Coronary artery (tissue), 2 donors: ENCODE results near the gene KCNN2.

ENCODE experiments used
- DNase-seq: peaks from one replicate; pipeline ENCODE4 v3.0.0-alpha.2; 2017; ENCODE audit warnings: low spot score
- H3K27ac ChIP-seq, 2 donors: fragments of 200-600 bp; sonication (generic); one replicate each; pipeline ENCODE4 v1.5.1; 2016 to 2019
- H3K4me3 ChIP-seq: fragments of 200-600 bp; sonication (generic); 2 replicates; pipeline ENCODE4 v1.5.1; 2016; ENCODE audit warnings: mild to moderate bottlenecking, moderate library complexity
- TF ChIP-seq, protein P1 (sequence below): fragments of 200-600 bp; sonication (generic); IDR thresholded peaks from one replicate; pipeline ENCODE4 v1.5.1; 2019; ENCODE audit warnings: antibody characterized with exemption

Gene KCNN2

DNA sequence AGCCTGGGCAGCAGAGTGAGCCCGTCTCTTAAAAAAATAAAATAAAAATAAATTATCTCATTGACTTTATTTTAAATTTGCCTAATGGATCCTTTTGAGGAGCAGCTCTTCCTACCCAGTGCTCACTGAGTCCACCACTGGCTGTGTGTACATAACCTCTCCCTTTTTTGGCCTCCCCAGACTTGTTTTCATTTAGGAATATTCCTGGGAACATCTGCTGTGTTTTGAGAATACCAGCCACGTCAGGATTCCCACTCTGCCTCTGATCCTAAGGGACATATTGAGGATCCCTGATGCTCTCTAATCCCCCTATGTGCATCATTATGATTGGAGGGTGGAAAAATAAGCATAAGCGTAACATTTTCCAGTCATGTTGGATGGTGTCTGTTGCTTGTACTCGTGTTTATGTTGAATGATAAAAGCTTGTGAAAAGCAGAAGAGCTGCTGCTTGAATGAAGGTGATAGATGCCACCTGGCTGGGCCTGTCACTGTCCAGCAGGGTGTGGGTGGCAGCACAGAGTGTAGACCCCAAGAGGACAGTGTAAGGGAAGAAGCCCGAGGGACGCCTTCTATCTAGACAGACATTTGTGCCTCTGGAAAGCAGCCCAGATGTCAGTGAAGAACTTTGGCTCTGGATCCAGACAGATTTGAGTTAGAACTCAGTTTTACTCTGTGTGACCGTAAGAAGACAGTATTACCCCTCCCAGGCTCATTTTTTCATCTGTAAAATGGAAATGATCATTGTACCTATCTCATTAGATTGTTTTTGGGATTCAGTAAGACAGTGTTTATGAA is 15.4 kb downstream of the KCNN2 start:
- TF ChIP-seq, protein P1, sequence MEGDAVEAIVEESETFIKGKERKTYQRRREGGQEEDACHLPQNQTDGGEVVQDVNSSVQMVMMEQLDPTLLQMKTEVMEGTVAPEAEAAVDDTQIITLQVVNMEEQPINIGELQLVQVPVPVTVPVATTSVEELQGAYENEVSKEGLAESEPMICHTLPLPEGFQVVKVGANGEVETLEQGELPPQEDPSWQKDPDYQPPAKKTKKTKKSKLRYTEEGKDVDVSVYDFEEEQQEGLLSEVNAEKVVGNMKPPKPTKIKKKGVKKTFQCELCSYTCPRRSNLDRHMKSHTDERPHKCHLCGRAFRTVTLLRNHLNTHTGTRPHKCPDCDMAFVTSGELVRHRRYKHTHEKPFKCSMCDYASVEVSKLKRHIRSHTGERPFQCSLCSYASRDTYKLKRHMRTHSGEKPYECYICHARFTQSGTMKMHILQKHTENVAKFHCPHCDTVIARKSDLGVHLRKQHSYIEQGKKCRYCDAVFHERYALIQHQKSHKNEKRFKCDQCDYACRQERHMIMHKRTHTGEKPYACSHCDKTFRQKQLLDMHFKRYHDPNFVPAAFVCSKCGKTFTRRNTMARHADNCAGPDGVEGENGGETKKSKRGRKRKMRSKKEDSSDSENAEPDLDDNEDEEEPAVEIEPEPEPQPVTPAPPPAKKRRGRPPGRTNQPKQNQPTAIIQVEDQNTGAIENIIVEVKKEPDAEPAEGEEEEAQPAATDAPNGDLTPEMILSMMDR: no peak
- Histone ChIP-seq H3K4me3 (no peak overlapping the region), H3K27ac (no peak overlapping the region)
- no peak for DNase-seq

DNA sequence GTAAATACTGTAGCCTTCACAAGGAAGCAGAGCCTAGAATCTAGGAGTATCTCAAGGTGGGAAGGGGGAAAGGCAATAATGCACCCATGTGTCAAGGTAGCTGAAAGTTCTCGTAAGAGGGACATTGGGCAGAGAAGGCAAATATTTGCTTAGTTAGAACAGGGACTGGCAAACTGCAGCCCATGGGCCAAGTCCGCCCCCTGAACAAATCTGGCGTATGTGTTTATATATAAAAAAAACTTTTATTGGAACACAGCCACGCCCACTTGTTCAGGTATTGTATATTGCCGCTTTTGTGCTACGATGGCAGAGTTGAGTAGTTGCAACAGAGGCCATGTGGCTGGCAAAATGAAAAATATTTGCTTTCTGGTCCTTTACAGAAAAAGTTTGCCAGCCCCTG is 16.1 kb downstream of the KCNN2 start:
- no peak overlapping the region for H3K27ac ChIP-seq
- H3K4me3 ChIP-seq: no peak overlapping the region
- TF ChIP-seq, protein P1: no peak
- no peak for DNase-seq

DNA sequence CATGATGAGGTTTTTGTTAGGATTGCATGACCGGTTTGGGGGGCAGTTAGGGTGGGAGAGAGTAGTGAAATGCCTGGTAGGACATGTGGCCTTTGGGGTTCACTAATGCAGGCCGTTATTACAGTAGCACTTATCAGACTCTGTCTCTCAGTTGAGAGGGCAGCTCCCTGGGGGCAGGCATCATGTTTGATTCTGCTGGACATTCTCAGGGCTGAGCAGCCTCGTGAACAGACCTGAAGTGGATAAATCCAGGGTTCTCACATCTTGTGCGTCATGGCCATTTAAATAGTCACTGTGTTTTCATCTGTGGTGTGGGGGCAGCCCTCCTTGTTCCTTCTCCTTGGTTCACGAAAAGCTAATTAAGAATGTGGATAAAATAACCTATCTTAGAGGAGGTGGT is 18.9 kb downstream of the KCNN2 start:
- Histone ChIP-seq H3K4me3 (no peak overlapping the region), H3K27ac (no peak overlapping the region)
- TF ChIP-seq, protein P1: no peak
- DNase-seq: no peak

DNA sequence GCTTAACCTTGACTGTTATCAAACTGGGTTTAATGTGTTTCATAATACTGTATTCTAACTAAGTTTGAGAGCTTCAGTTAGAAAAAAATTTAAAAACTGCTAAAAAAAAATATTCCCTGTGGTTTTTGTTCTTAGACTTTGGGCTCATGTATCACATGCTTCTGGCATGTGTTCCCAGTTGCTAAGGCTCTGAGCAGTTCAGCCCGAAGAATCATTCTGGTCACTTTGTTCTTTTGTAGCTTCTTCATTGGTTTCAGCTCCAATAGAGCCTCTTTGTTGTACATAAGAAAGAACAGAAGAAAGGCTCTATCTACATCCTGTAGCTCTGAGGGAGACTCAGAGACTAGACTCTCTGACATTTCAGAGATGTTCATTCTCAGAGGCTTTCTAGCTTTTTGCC is 25.6 kb downstream of the KCNN2 start:
- no peak for DNase-seq
- Histone ChIP-seq H3K4me3 (no peak overlapping the region), H3K27ac (no peak overlapping the region)
- TF ChIP-seq, protein P1: no peak

DNA sequence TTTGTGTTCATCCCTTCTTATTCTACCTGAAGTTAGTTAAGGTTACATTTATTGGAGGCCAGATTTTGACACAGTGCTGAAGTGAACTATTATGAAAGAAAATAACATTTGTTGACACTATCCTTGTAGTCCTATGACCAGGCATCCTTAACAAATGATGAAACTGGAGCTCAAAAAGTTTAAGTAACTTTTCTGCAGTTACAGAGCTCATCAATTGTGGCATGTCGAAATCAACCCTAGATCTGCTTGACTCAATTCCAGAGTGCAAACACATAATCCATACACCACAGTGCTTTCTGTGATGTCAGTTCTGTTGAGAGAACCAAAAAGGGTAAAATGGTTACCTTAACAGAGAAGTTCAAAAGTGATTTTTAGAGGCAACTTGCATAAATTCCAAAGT is 28.6 kb downstream of the KCNN2 start:
- TF ChIP-seq, protein P1: no peak
- DNase-seq: no peak
- Histone ChIP-seq H3K27ac (no peak overlapping the region), H3K4me3 (no peak overlapping the region)

DNA sequence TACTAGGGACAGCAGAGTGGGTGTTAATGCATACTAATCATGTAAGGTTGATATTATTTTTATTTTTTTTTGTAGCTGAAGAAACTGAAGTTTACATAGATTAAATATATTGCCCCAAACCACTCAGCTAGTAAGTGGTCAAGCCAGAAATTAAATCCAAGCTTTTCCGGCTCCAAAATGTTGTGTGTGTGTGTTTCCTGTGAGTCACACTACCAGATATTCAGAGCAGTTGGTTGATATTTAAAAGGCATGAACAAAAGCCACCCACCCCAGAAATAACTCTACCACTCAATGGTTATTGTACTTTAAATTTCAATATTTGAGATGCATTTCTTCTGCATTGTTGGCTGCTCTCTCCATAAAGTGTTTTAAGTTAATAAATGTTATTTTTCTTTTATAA is 29.5 kb downstream of the KCNN2 start:
- TF ChIP-seq, protein P1: no peak
- H3K4me3 ChIP-seq: no peak overlapping the region
- H3K27ac ChIP-seq: no peak overlapping the region
- no peak for DNase-seq

DNA sequence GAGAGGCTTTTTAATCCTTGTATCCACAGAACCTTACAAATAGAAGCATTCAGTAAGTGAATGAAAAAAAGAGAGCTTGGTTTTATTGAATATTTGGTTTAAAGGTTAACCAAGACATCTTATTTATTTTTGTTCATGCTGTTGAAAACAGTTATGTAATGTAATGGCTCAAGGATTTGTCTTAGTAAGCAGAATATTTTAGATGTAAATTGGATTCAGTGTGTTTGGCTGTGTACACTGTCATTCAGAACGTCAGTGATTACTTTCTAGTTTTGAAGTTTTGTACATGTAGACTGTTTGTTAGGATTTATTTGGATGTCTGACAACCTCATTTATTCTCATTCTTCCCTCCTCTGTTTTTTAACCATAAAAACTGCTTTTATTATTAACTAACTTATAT is 31.3 kb downstream of the KCNN2 start:
- Histone ChIP-seq H3K4me3 (no peak overlapping the region), H3K27ac (no peak overlapping the region)
- TF ChIP-seq, protein P1: no peak
- no peak for DNase-seq
